ENCODE results near the gene MPRIP.

- no peak for TF ChIP-seq POLR2A (IDR thresholded peaks at IDR 0.05; ENCODE audit: low read depth, low read length)
- TF ChIP-seq PAX5 (IDR thresholded peaks at IDR 0.05; ENCODE audit: insufficient read depth, low read length, severe bottlenecking), result no peak
- no peak for TF ChIP-seq TAF1 (IDR thresholded peaks at IDR 0.05; ENCODE audit: low read depth, low read length)
- TF ChIP-seq POLR2AphosphoS5 (IDR thresholded peaks at IDR 0.05; ENCODE audit: low read depth, low read length), result no peak
Measured at GRCh38 chr17:17088541-17089525, 46.6 kb downstream of the MPRIP start.
